Right lobe of liver (tissue), 4 donors: Measurements from ENCODE around the gene OBSL1.

Experiments used
- CTCF ChIP-seq, 4 donors: fragments of 200-600 bp in 3 of 4; fragments of 450-650 bp in 1 of 4; IDR thresholded peaks; one replicate each; pipeline versions ENCODE4 v1.5.1 to v1.8.0; 2016 to 2022; ENCODE audit warnings: antibody characterized with exemption in 4 of 4, mild to moderate bottlenecking in 2 of 4
- POLR2A ChIP-seq: fragments of 450-650 bp; IDR thresholded peaks from one replicate; pipeline ENCODE4 v1.6.1; 2017; ENCODE audit warnings: antibody characterized with exemption, mild to moderate bottlenecking
- donor health status: DM: no; HTN: no; CAD: no.
- donor health status: DM: no; HTN: no; CAD: no.
- donor health status: DM: no; HTN: yes; CAD: no.

DNA sequence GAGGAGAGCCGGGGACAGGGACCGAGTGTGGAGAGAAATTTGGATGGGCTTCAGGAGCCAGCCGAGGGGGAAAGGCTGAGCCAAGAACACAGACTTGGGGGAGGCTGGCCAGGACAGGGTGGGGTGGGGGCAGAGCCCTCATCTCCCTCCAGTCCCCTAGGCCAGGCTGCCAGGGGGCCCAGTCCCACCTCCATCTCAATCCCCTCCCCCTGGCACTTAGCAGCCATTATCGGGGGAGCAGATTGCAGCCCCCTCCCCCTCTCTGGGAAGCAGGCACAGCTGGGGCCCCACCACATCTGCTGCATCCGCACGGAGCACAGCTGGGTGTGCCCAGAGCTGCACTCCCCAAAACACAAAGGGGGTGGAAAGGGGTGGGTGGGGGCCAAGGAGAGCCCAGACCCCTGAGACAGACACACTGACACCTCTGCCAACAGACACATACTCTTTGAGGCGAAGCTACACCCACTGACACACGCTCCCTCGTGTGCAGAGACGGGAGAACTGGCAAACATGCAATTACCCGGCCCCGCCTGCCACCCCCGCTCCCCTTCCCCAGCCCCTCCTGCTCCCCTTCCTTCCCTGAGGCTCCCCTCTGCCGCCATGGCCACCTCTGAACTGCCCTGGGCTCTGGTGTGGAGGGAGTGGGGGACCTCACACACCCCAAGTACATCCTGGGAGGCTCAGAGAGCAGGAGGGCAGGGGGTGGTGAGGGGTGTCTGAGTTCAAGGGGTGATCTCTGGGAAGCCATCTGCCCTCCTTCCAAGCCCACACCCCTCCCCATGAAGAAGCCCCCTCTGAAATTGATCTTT lies 62.2 kb downstream of the OBSL1 start:
- no peak for TF ChIP-seq CTCF (IDR thresholded peaks at IDR 0.05)
- no peak for TF ChIP-seq POLR2A
